Stimulated activated CD4-positive, alpha-beta T cell treated with anti-CD3 and anti-CD28 coated beads, Interleukin-2, amount 100 ng/mL, for 24 hours (primary cell): ENCODE measurements around the gene ZNF763.
"Not testable (repeated sequence)": the region's sequence is repeated elsewhere in the genome, so short reads cannot be mapped to it uniquely, and the experiment has no call there.

Experiments used
- DNase-seq, 2 donors: peaks; one replicate each; pipeline ENCODE4 v3.0.0-alpha.2; 2020

The ZNF763 gene

DNA sequence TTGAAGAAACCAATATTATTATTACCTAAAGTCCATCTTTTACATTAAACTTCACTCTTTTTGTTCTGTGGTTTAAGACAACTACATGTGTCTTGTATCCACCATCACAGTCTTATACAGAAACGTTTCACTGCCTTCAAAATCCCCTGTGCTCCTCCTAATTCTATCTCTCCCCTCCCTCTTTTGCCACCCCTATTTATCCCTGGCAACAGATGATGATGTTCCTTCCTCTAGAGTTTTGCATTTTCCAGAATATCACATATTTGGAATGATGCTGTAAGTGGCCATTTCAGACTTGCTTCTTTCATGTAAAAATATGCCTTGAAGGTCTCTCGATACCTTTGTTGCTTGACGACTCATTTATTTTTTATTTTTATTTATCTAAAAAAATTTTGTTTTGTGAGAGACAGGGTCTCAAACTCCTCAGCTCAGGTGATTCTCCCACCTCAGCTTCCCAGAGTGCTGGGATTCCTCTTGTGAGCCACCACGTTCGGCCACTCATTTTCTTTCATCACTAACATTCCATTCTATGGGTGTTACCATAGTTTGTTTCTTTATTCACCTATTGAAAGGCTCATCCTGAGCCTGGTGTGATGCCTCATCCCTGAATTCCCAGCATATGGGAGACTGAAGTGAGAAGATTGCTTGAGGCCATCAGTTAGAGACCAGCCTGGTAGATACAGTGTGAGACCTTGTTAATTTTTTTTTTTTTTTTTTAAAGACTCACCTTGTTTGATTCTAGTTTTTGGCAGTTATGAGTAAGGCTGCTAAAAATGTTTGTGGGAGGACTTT lies 8.4 kb downstream of the ZNF763 start:
- no peak for DNase-seq

DNA sequence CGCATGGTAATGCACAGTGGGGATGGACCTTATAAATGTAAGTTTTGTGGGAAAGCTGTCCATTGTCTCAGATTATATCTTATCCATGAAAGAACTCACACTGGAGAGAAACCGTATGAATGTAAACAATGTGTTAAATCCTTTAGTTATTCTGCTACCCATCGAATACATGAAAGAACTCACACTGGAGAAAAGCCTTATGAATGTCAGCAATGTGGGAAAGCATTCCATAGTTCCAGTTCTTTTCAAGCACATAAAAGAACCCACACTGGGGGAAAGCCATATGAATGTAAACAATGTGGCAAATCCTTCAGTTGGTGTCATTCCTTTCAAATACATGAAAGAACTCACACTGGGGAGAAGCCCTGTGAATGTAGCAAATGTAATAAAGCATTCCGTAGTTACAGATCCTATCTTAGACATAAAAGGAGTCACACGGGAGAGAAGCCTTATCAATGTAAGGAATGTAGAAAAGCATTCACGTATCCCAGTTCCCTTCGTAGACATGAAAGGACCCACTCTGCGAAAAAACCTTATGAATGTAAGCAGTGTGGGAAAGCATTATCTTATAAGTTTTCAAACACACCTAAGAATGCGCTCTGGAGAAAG lies 13.8 kb downstream of the ZNF763 start:
- DNase-seq, result no peak

GRCh38 chr19:11979527-11979926 lies 14.7 kb downstream of the ZNF763 start:
- no peak for DNase-seq

DNA sequence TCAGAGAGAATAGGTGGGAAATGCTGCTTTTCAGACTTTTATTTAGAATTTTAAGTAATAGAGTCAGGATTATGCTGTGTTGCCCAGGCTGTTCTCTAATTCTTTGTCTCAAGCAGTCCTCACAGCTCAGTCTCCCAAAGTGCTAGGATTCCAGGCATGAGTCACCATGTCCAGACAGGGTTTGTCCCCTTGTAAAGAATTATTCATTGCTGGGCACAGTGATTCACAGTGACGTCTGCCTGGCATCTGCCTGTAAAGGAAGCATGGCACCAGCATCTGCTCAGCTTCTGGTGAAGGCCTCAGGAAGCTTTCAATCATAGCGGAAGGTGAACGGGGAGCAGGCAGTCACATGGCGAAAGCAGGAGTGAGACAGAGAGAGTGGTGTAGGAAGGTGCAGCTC lies 17.7 kb downstream of the ZNF763 start:
- DNase-seq, result no peak

DNA sequence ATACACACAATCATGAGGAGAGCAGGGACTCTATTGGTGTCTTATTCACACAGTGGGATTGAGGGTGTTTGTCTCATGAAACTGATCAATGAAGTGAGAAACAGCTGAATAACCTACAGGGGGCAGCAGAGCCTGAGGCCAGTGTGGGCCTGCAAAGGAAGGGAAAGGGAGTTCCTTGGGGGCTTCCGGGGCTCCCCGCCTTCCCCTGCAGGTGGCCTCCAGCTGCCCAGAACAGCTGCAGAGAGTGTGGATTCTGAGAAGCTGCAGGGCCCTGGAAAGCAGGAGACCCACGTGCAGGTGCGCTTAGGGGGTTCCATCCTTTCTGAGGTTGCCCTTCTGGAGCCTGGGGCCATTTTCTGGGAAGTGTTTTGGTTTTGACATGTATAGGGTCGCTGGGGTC lies 20.1 kb downstream of the ZNF763 start:
- DNase-seq, result peak; percentile 9 to 21

DNA sequence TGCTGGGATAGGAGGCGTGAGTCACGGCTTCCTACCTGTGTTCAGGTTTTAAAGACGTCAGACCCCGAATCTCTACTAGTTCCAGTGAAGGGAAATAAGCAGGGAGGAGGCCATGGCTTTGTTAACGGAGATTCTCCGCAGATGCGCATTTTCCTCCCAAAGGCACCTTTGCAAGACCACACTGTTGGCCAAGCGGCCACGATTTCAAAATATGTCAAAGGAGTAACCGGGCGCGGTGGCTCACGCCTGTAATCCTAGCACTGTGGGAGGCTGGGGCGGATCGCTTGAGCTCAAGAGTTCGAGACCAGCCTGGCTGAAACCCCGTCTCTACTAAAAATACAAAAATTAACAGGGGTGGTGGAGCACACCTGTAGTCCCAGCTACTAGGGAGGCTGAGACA lies 21.9 kb downstream of the ZNF763 start:
- no peak for DNase-seq

DNA sequence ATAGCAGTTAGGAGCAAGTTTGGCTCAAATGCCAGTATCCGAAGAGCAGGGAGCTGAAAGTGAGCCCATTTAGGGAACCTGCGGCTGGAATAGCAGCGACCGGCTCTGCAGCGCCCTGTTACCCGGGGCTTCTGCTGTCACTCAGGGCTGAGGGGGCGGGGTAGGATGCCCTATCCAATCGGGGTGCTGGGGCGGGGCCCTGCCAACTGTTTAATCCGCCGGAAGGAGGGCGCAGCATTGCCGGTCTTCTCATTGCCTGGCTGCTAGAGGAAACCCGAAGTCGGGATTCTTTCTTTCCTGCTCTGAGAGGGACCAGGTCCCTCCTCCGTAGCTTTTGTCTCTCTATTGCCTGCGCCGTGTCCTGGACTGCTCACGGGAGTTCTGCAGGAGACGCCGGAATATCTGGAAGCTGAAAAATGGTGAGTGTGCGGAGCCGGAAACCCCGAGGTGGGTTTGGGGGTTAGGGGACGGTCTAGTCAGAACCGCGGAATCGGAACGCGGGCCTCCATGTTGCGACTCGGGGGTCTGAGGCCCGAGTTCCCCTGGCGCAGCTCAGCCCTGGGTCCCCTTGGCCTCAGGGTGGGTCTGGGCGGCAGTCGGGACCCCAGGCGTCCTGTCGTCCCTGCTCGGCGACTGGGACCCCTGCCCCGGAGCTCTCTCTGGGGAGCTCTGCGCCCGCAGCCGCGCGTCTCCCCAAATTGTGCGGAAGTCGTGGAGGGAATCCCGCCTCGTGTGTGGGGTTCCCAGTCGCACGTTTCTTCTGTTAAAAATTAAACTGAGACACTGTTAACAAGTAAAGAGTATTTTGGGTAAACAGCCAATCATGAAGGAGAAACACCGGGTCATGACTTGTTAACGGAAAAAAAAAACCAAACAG lies 22.8 kb downstream of the ZNF763 start:
- DNase-seq, result peak; percentile 96 to 97

DNA sequence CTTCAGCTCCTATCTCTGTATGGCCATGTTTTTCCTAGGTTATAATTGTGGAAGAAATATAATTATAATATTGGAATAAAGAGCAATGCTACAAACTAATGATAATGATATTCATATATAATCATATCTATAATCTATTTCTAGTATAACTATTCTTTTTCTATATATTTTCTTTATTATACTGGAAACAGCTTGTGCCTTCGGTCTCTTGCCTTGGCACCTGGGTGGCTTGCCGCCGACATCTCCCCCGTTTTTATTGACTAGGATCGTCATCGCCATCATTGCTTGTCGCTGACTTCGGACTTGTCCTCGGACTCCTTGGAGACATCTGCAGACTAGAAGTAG lies 24.2 kb downstream of the ZNF763 start:
- DNase-seq, result no peak

DNA sequence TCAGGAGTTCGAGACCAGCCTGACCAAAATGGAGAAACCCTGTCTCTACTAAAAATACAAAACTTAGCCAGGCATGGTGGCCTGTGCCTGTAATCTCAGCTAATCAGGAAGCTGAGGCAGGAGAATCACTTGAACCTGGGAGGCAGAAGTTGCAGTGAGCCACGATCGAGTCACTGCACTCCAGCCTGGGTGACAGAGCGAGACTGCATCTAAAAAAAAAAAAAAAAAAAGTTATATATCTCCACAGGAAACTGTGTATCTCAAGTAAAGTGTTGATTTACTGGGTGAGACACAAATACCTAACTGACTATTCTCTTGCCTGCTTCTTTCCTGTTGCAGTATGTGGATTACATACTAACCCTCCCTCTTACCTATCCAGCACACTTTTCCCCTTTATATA lies 27.1 kb downstream of the ZNF763 start:
- not testable (repeated sequence) for DNase-seq

DNA sequence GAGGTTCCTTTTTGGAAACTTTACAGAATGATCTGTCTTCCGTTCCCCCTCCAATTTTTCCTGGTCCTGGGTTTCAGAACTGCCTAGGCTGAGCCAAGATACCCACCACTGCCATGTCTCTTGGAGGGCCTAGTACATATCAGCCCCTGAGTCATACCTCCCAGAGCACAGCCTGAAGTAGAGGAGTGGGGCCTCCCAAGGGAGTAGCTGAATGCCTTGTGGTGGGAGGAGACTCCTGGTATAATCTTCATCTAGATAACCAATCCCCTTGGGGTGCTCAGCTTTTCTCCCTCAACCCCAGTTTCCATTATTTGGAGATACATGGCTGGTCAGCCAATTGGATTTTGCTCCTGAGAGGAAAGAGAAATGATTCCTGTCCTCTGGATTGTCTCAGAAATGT lies 30.3 kb downstream of the ZNF763 start:
- DNase-seq, result no peak

DNA sequence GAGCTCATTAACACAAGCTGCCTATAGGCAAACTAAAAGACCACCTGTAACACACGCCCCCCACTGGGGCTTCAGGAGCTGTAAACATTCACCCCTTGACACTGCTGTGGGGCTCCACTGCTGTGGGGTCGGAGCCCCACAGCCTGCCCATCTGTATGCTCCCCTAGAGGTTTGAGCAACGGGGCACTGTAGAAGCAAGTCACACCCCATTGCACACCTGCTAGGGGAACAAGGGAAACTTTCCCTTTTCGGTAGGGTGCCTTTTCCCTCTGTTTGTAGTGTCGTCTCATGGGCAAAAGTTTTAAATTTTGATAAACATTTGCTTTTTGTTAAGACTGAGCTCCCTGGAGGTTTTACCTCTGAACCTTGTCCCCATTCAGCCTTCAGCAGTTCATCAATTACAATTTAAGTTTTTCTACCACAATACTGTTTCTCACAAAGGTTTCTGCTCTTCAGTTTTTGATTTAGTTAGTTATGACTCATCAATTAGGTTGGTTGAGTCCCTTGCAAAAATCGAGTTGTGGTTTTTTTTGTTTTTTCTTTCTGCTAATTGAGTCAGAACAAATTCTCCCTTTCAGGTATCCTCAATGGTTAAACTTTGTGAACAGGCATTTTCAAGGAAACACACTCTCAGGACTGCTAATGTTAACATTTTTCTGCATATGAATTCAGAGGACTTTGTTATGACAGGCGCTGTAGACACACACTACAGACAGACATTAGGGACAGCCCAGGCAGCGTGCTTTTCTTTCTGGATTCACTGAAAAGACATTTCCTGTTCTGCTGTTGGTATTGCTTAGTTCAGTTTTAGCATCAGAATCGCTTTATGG lies 35.5 kb downstream of the ZNF763 start:
- DNase-seq, result peak in 1 of 2 donors; percentile 14

- DNase-seq, result no peak
Observed at GRCh38 chr19:12015015-12015752, 50.3 kb downstream of the ZNF763 start.

- DNase-seq, result no peak
Observed at GRCh38 chr19:12015753-12016116, 50.9 kb downstream of the ZNF763 start.
